IMR-90 (cell line): ENCODE results near the gene TIMM21. TPM values are rescaled to one million over a fixed set of nuclear protein-coding genes. Genes with fewer than 3 reads are reported as not detected.
A peak's percentile ranks its signal among the peaks of the same experiment; 100 is the strongest.

ENCODE experiments used
- ATAC-seq: fragments of 200-7000 bp; cut with Tn5 transposase; 2 replicates; pipeline ENCODE4 v1.9.1; 2020; ENCODE audit warnings: low read depth, mild to moderate bottlenecking, moderate library complexity
- BruUV-seq: library from RNA; stranded (reverse); fragments of 400-500 nt; replicated peaks from 2 replicates; lab custom pipeline; 2021; lab: Mats Ljungman, UMichigan
- CTCF ChIA-PET: fragments of 300-600 bp; formaldehyde crosslinking; extraction: SDS; loops from one replicate; lab custom pipeline; 2021; ENCODE audit warnings: antibody characterized with exemption; lab: Yijun Ruan, JAX
- POLR2A ChIA-PET: fragments of 300-600 bp; sonication (Branson Sonifier 250); formaldehyde crosslinking; loops from one replicate; lab custom pipeline; 2022; ENCODE audit warnings: antibody characterized with exemption; ENCODE audit not compliant: unreplicated experiment; lab: Charles Lee
- DNase-seq: peaks from one replicate; pipeline ENCODE4 v3.0.0; 2013
- H2AFZ ChIP-seq: replicated peaks from 2 replicates; pipeline ENCODE3; 2013; ENCODE audit warnings: low read length, mild to moderate bottlenecking; ENCODE audit not compliant: poor library complexity
- H2AK5ac ChIP-seq: 2 replicates; pipeline ENCODE4 v1.6.1; 2013; ENCODE audit warnings: low read depth, low read length, inconsistent platforms
- H2AK9ac ChIP-seq: replicated peaks from 2 replicates; pipeline ENCODE3; 2013; ENCODE audit warnings: mild to moderate bottlenecking, low read depth, low read length, moderate library complexity; ENCODE audit not compliant: poor library complexity
- H2BK120ac ChIP-seq: 2 replicates; pipeline ENCODE4 v1.6.1; 2013; ENCODE audit warnings: low read depth, low read length, inconsistent platforms
- H2BK15ac ChIP-seq: 3 replicates; pipeline ENCODE4 v1.6.1; 2013; ENCODE audit warnings: low read depth, low read length, inconsistent platforms
- H2BK20ac ChIP-seq: 2 replicates; pipeline ENCODE4 v1.6.1; 2013; ENCODE audit warnings: low read depth, mild to moderate bottlenecking, inconsistent platforms, low read length, moderate library complexity
- H2BK5ac ChIP-seq: 2 replicates; pipeline ENCODE4 v1.6.1; 2013; ENCODE audit warnings: mild to moderate bottlenecking, low read depth, low read length, inconsistent platforms; ENCODE audit not compliant: poor library complexity, severe bottlenecking
- H3K14ac ChIP-seq: replicated peaks from 2 replicates; pipeline ENCODE4 v1.6.1; 2013; ENCODE audit warnings: low read depth, low read length, inconsistent platforms
- H3K18ac ChIP-seq: 2 replicates; pipeline ENCODE4 v1.6.1; 2013; ENCODE audit warnings: low read depth, low read length, control low read depth
- H3K23ac ChIP-seq: 2 replicates; pipeline ENCODE4 v1.6.1; 2013; ENCODE audit warnings: low read depth, low read length, inconsistent platforms
- H3K27ac ChIP-seq: 2 replicates; pipeline ENCODE4 v1.5.1; 2013; ENCODE audit warnings: mild to moderate bottlenecking, control low read depth, low read length; ENCODE audit not compliant: insufficient read depth
- H3K27me3 ChIP-seq: 2 replicates; pipeline ENCODE4 v1.6.1; 2013; ENCODE audit warnings: low read length; ENCODE audit not compliant: control insufficient read depth, insufficient read depth
- H3K36me3 ChIP-seq: 2 replicates; pipeline ENCODE4 v1.6.1; 2013; ENCODE audit warnings: low read length, mixed read lengths; ENCODE audit not compliant: control insufficient read depth, insufficient read depth
- H3K4ac ChIP-seq: 2 replicates; pipeline ENCODE4 v1.6.1; 2013; ENCODE audit warnings: low read depth, low read length, inconsistent platforms
- H3K4me1 ChIP-seq: 2 replicates; pipeline ENCODE4 v1.6.1; 2013; ENCODE audit warnings: low read length, mixed read lengths; ENCODE audit not compliant: control insufficient read depth, insufficient read depth
- H3K4me2 ChIP-seq: 2 replicates; pipeline ENCODE4 v1.6.1; 2013; ENCODE audit warnings: low read depth, mild to moderate bottlenecking, control low read depth, low read length, moderate library complexity
- H3K4me3 ChIP-seq: 2 replicates; pipeline ENCODE4 v1.5.1; 2013; ENCODE audit warnings: low read depth, mild to moderate bottlenecking, control low read depth, low read length, moderate library complexity; ENCODE audit not compliant: insufficient read depth
- H3K56ac ChIP-seq: 2 replicates; pipeline ENCODE4 v1.6.1; 2013; ENCODE audit warnings: low read length, inconsistent platforms; ENCODE audit not compliant: insufficient read depth; ENCODE audit errors: extremely low read depth
- H3K79me1 ChIP-seq, 2 experiments: 2 replicates each; pipeline ENCODE4 v1.6.1; 2013; ENCODE audit warnings: low read length in 2 of 2, inconsistent platforms in 1 of 2, low read depth in 1 of 2
- H3K9ac ChIP-seq: 2 replicates; pipeline ENCODE4 v1.6.1; 2013; ENCODE audit warnings: low read depth, low read length, control low read depth
- H3K9me1 ChIP-seq: 2 replicates; pipeline ENCODE4 v1.6.1; 2013; ENCODE audit warnings: low read length, inconsistent platforms; ENCODE audit not compliant: insufficient read depth
- H3K9me3 ChIP-seq: 2 replicates; pipeline ENCODE4 v1.6.1; 2013; ENCODE audit warnings: low read length; ENCODE audit not compliant: control insufficient read depth, insufficient read depth
- H4K20me1 ChIP-seq: 2 replicates; pipeline ENCODE4 v1.6.1; 2013; ENCODE audit warnings: low read length, inconsistent platforms; ENCODE audit not compliant: insufficient read depth
- H4K5ac ChIP-seq: 2 replicates; pipeline ENCODE4 v1.6.1; 2013; ENCODE audit warnings: mild to moderate bottlenecking, low read depth, low read length, control low read depth
- H4K8ac ChIP-seq, 2 experiments: 2 replicates each; pipeline ENCODE4 v1.6.1; 2013; ENCODE audit warnings: low read depth in 2 of 2, low read length in 2 of 2, control low read depth in 1 of 2, inconsistent platforms in 1 of 2
- H4K91ac ChIP-seq: 2 replicates; pipeline ENCODE4 v1.6.1; 2013; ENCODE audit warnings: low read depth, low read length, inconsistent platforms; ENCODE audit not compliant: insufficient read depth
- BHLHE40 ChIP-seq: fragments of 150-350 bp; IDR thresholded peaks from 2 replicates; pipeline ENCODE4 v1.6.1; 2016; ENCODE audit warnings: mild to moderate bottlenecking, low read depth, low read length
- CEBPB ChIP-seq: IDR thresholded peaks from 2 replicates; pipeline ENCODE4 v1.6.1; 2012; ENCODE audit warnings: low read depth, low read length, improper control_type of control experiment
- CHD1 ChIP-seq: IDR thresholded peaks from 2 replicates; pipeline ENCODE4 v1.6.1; 2012; ENCODE audit warnings: low read depth, low read length, improper control_type of control experiment
- FOS ChIP-seq: fragments of 150-350 bp; IDR thresholded peaks from 2 replicates; pipeline ENCODE4 v1.6.1; 2016; ENCODE audit warnings: low read depth, low read length
- MAFK ChIP-seq: IDR thresholded peaks from 2 replicates; pipeline ENCODE4 v1.6.1; 2012; ENCODE audit warnings: low read depth, low read length, improper control_type of control experiment
- MAZ ChIP-seq: IDR thresholded peaks from 2 replicates; pipeline ENCODE4 v1.6.1; 2012; ENCODE audit warnings: low read depth, mild to moderate bottlenecking, low read length, improper control_type of control experiment, moderate library complexity, borderline replicate concordance
- MXI1 ChIP-seq: IDR thresholded peaks from 2 replicates; pipeline ENCODE4 v1.6.1; 2012; ENCODE audit warnings: low read depth, mild to moderate bottlenecking, low read length, moderate library complexity, borderline replicate concordance
- NFE2L2 ChIP-seq: fragments of 150-350 bp; IDR thresholded peaks from 2 replicates; pipeline ENCODE4 v1.6.1; 2016; ENCODE audit warnings: low read depth, mild to moderate bottlenecking, low read length
- POLR2A ChIP-seq: IDR thresholded peaks from 2 replicates; pipeline ENCODE4 v1.6.1; 2012; ENCODE audit warnings: mild to moderate bottlenecking, low read depth, low read length
- RAD21 ChIP-seq: IDR thresholded peaks from 2 replicates; pipeline ENCODE4 v1.6.1; 2012; ENCODE audit warnings: low read length, improper control_type of control experiment
- RCOR1 ChIP-seq: IDR thresholded peaks from 2 replicates; pipeline ENCODE4 v1.6.1; 2012; ENCODE audit warnings: mild to moderate bottlenecking, low read length, improper control_type of control experiment; ENCODE audit not compliant: insufficient replicate concordance
- RFX5 ChIP-seq: IDR thresholded peaks from 2 replicates; pipeline ENCODE4 v1.8.0; 2012; ENCODE audit warnings: low read depth, mild to moderate bottlenecking, low read length, moderate library complexity
- SMC3 ChIP-seq: fragments of 150-350 bp; IDR thresholded peaks from 2 replicates; pipeline ENCODE4 v1.6.1; 2016; ENCODE audit warnings: low read depth, mild to moderate bottlenecking, antibody characterized with exemption, low read length, moderate library complexity
- WGBS, 2 experiments: methylation state at CpG; one replicate each; pipeline versions ENCODE4 v1.1.5 to v1.1.7; 2013; ENCODE audit warnings: missing lambda C conversion rate in 2 of 2; ENCODE audit not compliant: insufficient read length in 1 of 2; ENCODE audit errors: extremely low coverage in 2 of 2; 5-methylcytosine and 5-hydroxymethylcytosine counted together
- dilution Hi-C: fragments of 300-500 bp; cut with HindIII; formaldehyde crosslinking; loops from one replicate; pipeline ENCODE4 v1.14.3; 2018; ENCODE audit warnings: low sequenced_read_pairs; ENCODE audit not compliant: unreplicated experiment
- in situ Hi-C: fragments of 300-500 bp; cut with MboI; formaldehyde crosslinking; loops from 3 replicates; pipeline ENCODE4 v1.14.3; 2019; ENCODE audit warnings: low sequenced_read_pairs, inconsistent platforms, mixed read lengths
- intact Hi-C: fragments of 100-400 bp; cut with micrococcal nuclease; formaldehyde crosslinking; loops from 2 replicates; pipeline ENCODE4 v1.10.0; 2022
- polyA plus RNA-seq, 3 experiments: library from polyadenylated mRNA; depleted of rRNA; stranded (reverse); fragments of >200 nt; gene quantifications; 2 replicates each; pipeline ENCODE4 v1.2.3, GENCODE V29; 2012; ENCODE audit warnings: low replicate concordance in 1 of 3
- total RNA-seq: library from RNA; depleted of rRNA; stranded (reverse); fragments of >200 nt; gene quantifications from 2 replicates; pipeline ENCODE4 v1.2.3, GENCODE V29; 2012
- TF ChIP-seq, protein P1 (sequence below): fragments of 150-350 bp; IDR thresholded peaks from 2 replicates; pipeline ENCODE4 v1.6.1; 2016; ENCODE audit warnings: low read depth, mild to moderate bottlenecking, low read length, moderate library complexity, borderline replicate concordance
- TF ChIP-seq, protein P2 (sequence below): fragments of 150-350 bp; IDR thresholded peaks from 2 replicates; pipeline ENCODE4 v1.6.1; 2017; ENCODE audit warnings: mild to moderate bottlenecking, antibody characterized with exemption, low read length, low read depth
- TF ChIP-seq, protein P3 (sequence below): conservative IDR thresholded peaks from 2 replicates; pipeline ENCODE4 v1.5.1; 2012; ENCODE audit warnings: mild to moderate bottlenecking, low read depth, low read length, improper control_type of control experiment

Gene TIMM21
- total and polyA plus RNA-seq, 2 of the 4 experiments (the other 2 are of a cell fraction), result 42.8 to 52.7 TPM

- Histone ChIP-seq H4K91ac (peak overlapping the region; percentile 51; the same call in 1 of the 2 replicates), H3K9me3 (no peaks in the 10 kb centered on the region), H3K4me3 (no peak overlapping the region), H3K56ac (no peak overlapping the region), H4K20me1 (no peaks in the 10 kb centered on the region), H2AK9ac (no peak overlapping the region), H3K4ac (peak overlapping the region; percentile 82), H3K4me1 (peaks cover 22% of the 10 kb centered on the region), H3K14ac (peak overlapping the region; percentile 71), H2AK5ac (peak overlapping the region; percentile 89; the same call in 1 of the 2 replicates), H3K18ac (peak overlapping the region; percentile 77), H2BK20ac (peak overlapping the region; percentile 76), H3K4me2 (no peak overlapping the region), H2BK120ac (peak overlapping the region; percentile 80), H2AFZ (peak overlapping the region; percentile 64), H4K5ac (peak overlapping the region; percentile 93), H3K9me1 (peaks cover 4% of the 10 kb centered on the region; the same call in 1 of the 2 replicates), H2BK5ac (peak overlapping the region; percentile 62), H3K9ac (no peak overlapping the region), H3K27me3 (no peaks in the 10 kb centered on the region), H3K79me1 (peaks cover 0 to 2% of the 10 kb centered on the region in 2 experiments; a peak in 1 of 4 replicates), H4K8ac (peak overlapping the region in 1 of 2 experiments; percentile 69; a peak in 2 of 4 replicates), H3K23ac (peak overlapping the region; percentile 47; the same call in 1 of the 2 replicates), H3K27ac (peak overlapping the region; percentile 42; the same call in 1 of the 2 replicates), H2BK15ac (peak overlapping the region; percentile 78; the same call in 2 of the 3 replicates), H3K36me3 (no peaks in the 10 kb centered on the region)
- POLR2A ChIA-PET, result interaction anchor here (1.1 kb wide), 1 partner anchor 991 kb away, joined by 4 read pairs; no protein-coding TSS in a partner anchor
- ATAC-seq (no peak), DNase-seq (no peak)
- WGBS, 2 experiments, result 94% methylated on average over 2 of the region's 2 CpGs; no CpG with 5 or more reads in 1 of the 2 experiments
- dilution Hi-C loops, result no loop called here
- CTCF ChIA-PET, result no interaction called here
- intact Hi-C loops, result loop anchor here (10.0 kb wide), 1 partner anchor 457 kb away; no protein-coding TSS in a partner anchor
- in situ Hi-C loops, result no loop called here
- no TSS peak for BruUV-seq
- no peak for TF ChIP-seq MXI1
- TF ChIP-seq, protein P1, sequence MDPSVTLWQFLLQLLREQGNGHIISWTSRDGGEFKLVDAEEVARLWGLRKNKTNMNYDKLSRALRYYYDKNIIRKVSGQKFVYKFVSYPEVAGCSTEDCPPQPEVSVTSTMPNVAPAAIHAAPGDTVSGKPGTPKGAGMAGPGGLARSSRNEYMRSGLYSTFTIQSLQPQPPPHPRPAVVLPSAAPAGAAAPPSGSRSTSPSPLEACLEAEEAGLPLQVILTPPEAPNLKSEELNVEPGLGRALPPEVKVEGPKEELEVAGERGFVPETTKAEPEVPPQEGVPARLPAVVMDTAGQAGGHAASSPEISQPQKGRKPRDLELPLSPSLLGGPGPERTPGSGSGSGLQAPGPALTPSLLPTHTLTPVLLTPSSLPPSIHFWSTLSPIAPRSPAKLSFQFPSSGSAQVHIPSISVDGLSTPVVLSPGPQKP, result no peak
- TF ChIP-seq, protein P2, sequence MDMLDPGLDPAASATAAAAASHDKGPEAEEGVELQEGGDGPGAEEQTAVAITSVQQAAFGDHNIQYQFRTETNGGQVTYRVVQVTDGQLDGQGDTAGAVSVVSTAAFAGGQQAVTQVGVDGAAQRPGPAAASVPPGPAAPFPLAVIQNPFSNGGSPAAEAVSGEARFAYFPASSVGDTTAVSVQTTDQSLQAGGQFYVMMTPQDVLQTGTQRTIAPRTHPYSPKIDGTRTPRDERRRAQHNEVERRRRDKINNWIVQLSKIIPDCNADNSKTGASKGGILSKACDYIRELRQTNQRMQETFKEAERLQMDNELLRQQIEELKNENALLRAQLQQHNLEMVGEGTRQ, result no peak
- TF ChIP-seq MAFK, result no peak
- TF ChIP-seq RAD21, result no peak
- TF ChIP-seq POLR2A, result no peak
- no peak for TF ChIP-seq RCOR1
- no peak for TF ChIP-seq CHD1
- TF ChIP-seq MAZ, result no peak
- TF ChIP-seq, protein P3, sequence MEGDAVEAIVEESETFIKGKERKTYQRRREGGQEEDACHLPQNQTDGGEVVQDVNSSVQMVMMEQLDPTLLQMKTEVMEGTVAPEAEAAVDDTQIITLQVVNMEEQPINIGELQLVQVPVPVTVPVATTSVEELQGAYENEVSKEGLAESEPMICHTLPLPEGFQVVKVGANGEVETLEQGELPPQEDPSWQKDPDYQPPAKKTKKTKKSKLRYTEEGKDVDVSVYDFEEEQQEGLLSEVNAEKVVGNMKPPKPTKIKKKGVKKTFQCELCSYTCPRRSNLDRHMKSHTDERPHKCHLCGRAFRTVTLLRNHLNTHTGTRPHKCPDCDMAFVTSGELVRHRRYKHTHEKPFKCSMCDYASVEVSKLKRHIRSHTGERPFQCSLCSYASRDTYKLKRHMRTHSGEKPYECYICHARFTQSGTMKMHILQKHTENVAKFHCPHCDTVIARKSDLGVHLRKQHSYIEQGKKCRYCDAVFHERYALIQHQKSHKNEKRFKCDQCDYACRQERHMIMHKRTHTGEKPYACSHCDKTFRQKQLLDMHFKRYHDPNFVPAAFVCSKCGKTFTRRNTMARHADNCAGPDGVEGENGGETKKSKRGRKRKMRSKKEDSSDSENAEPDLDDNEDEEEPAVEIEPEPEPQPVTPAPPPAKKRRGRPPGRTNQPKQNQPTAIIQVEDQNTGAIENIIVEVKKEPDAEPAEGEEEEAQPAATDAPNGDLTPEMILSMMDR, result no peak
- TF ChIP-seq BHLHE40, result no peak
- no peak for TF ChIP-seq RFX5
- TF ChIP-seq CEBPB, result no peak
- no peak for TF ChIP-seq SMC3
- no peak for TF ChIP-seq NFE2L2
- TF ChIP-seq FOS, result no peak
These were observed 6.7 kb upstream of the TIMM21 start for GRCh38 chr18:74141667-74142066.
